ENCODE results near the gene CRB1. TPM values are rescaled to one million over a fixed set of nuclear protein-coding genes. Genes with fewer than 3 reads are reported as not detected.

Gene CRB1
- total RNA-seq, 1 experiment from 2014 or later: not detected

- no peaks in the 10 kb centered on the region for H3K36me3 ChIP-seq (ENCODE audit: low read depth)
- TF ChIP-seq CTCF (conservative IDR thresholded peaks at IDR 0.05) (no peak), EZH2 (IDR thresholded peaks at IDR 0.05; ENCODE audit: low read depth) (no peak)
- DNase-seq: no peak
- H3K4me1 ChIP-seq (replicated peaks; ENCODE audit: insufficient read depth): no peaks in the 10 kb centered on the region
- H3K79me2 ChIP-seq (ENCODE audit: low read depth): no peaks in the 10 kb centered on the region
- H3K9me3 ChIP-seq (ENCODE audit: insufficient read depth, low read depth): no peaks in the 10 kb centered on the region
- H3K27ac ChIP-seq: no peak overlapping the region
- H4K20me1 ChIP-seq (ENCODE audit: insufficient read depth): no peaks in the 10 kb centered on the region
- H3K9me2 ChIP-seq (ENCODE audit: insufficient read depth): no peaks in the 10 kb centered on the region
- no peak overlapping the region for H3K4me2 ChIP-seq
- no peaks in the 10 kb centered on the region for H3K27me3 ChIP-seq (ENCODE audit: insufficient read depth, low read depth)
- H3K4me3 ChIP-seq: no peak overlapping the region
- H3F3A ChIP-seq (ENCODE audit: insufficient read depth, low read depth): no peaks in the 10 kb centered on the region
- ChIA-PET CTCF (no interaction called here), POLR2A (ENCODE audit: unreplicated experiment) (no interaction called here)
- no TSS peak for BruUV-seq (replicated peaks)
- no peak overlapping the region for H2AFZ ChIP-seq
- intact Hi-C loops (cut with micrococcal nuclease; ENCODE audit: unreplicated experiment): loop anchor here (5.0 to 10.0 kb wide), 2 partner anchors 617 to 634 kb away; no protein-coding TSS in a partner anchor
These were observed 90.9 kb downstream of the CRB1 start for GRCh38 chr1:197358959-197359358.

GRCh38 chr1:197360068-197360467 is 92.0 kb downstream of the CRB1 start:
- Histone ChIP-seq H4K20me1 (ENCODE audit: insufficient read depth) (no peaks in the 10 kb centered on the region), H2AFZ (no peak overlapping the region), H3K27ac (no peak overlapping the region), H3K9me2 (ENCODE audit: insufficient read depth) (no peaks in the 10 kb centered on the region), H3K4me1 (replicated peaks; ENCODE audit: insufficient read depth) (no peaks in the 10 kb centered on the region), H3K9me3 (ENCODE audit: insufficient read depth, low read depth) (no peaks in the 10 kb centered on the region), H3K79me2 (ENCODE audit: low read depth) (no peaks in the 10 kb centered on the region), H3F3A (ENCODE audit: insufficient read depth, low read depth) (no peaks in the 10 kb centered on the region), H3K36me3 (ENCODE audit: low read depth) (no peaks in the 10 kb centered on the region), H3K4me3 (no peak overlapping the region), H3K27me3 (ENCODE audit: insufficient read depth, low read depth) (no peaks in the 10 kb centered on the region), H3K4me2 (no peak overlapping the region)
- CTCF ChIA-PET: no interaction called here
- no peak for DNase-seq
- no TSS peak for BruUV-seq (replicated peaks)
- intact Hi-C loops (cut with micrococcal nuclease; ENCODE audit: unreplicated experiment): no loop called here
- no peak for TF ChIP-seq EZH2 (IDR thresholded peaks at IDR 0.05; ENCODE audit: low read depth)
- POLR2A ChIA-PET (ENCODE audit: unreplicated experiment): no interaction called here

- Histone ChIP-seq H4K20me1 (ENCODE audit: insufficient read depth) (no peaks in the 10 kb centered on the region), H3K27me3 (ENCODE audit: insufficient read depth, low read depth) (no peaks in the 10 kb centered on the region), H3K4me3 (no peak overlapping the region), H2AFZ (no peak overlapping the region), H3K27ac (no peak overlapping the region), H3K79me2 (ENCODE audit: low read depth) (no peaks in the 10 kb centered on the region), H3K4me1 (replicated peaks; ENCODE audit: insufficient read depth) (no peaks in the 10 kb centered on the region), H3K4me2 (no peak overlapping the region), H3F3A (ENCODE audit: insufficient read depth, low read depth) (no peaks in the 10 kb centered on the region), H3K9me2 (ENCODE audit: insufficient read depth) (no peaks in the 10 kb centered on the region), H3K9me3 (ENCODE audit: insufficient read depth, low read depth) (no peaks in the 10 kb centered on the region), H3K36me3 (ENCODE audit: low read depth) (no peaks in the 10 kb centered on the region)
- intact Hi-C loops (cut with micrococcal nuclease; ENCODE audit: unreplicated experiment): no loop called here
- TF ChIP-seq EZH2 (IDR thresholded peaks at IDR 0.05; ENCODE audit: low read depth): no peak
- TF ChIP-seq CTCF (conservative IDR thresholded peaks at IDR 0.05): no peak
- CTCF ChIA-PET: interaction anchor here (0.7 kb wide), 1 partner anchor 14 kb away, joined by 5 read pairs; no protein-coding TSS in a partner anchor
- no TSS peak for BruUV-seq (replicated peaks)
- POLR2A ChIA-PET (ENCODE audit: unreplicated experiment): no interaction called here
- DNase-seq: no peak
These were observed 94.8 kb downstream of the CRB1 start for GRCh38 chr1:197362871-197363270.

GRCh38 chr1:197363855-197364254 is 95.8 kb downstream of the CRB1 start:
- H3K27ac ChIP-seq: no peak overlapping the region
- H4K20me1 ChIP-seq (ENCODE audit: insufficient read depth): no peaks in the 10 kb centered on the region
- ChIA-PET CTCF (no interaction called here), POLR2A (ENCODE audit: unreplicated experiment) (no interaction called here)
- H2AFZ ChIP-seq: no peak overlapping the region
- BruUV-seq (replicated peaks): no TSS peak
- no peak for DNase-seq
- no peak overlapping the region for H3K4me3 ChIP-seq
- H3K27me3 ChIP-seq (ENCODE audit: insufficient read depth, low read depth): no peaks in the 10 kb centered on the region
- H3K4me1 ChIP-seq (replicated peaks; ENCODE audit: insufficient read depth): no peaks in the 10 kb centered on the region
- H3K9me2 ChIP-seq (ENCODE audit: insufficient read depth): no peaks in the 10 kb centered on the region
- H3K9me3 ChIP-seq (ENCODE audit: insufficient read depth, low read depth): no peaks in the 10 kb centered on the region
- H3K36me3 ChIP-seq (ENCODE audit: low read depth): no peaks in the 10 kb centered on the region
- no peaks in the 10 kb centered on the region for H3K79me2 ChIP-seq (ENCODE audit: low read depth)
- no peak overlapping the region for H3K4me2 ChIP-seq
- TF ChIP-seq CTCF (conservative IDR thresholded peaks at IDR 0.05): no peak
- TF ChIP-seq EZH2 (IDR thresholded peaks at IDR 0.05; ENCODE audit: low read depth): no peak
- intact Hi-C loops (cut with micrococcal nuclease; ENCODE audit: unreplicated experiment): no loop called here
- H3F3A ChIP-seq (ENCODE audit: insufficient read depth, low read depth): no peaks in the 10 kb centered on the region

Data from PC-9 (cell line).